Lower leg skin (tissue), 3 donors: Measurements from ENCODE around the gene PLEKHA6.

Source experiments
- CTCF ChIP-seq, 3 donors: fragments of 450-650 bp; IDR thresholded peaks; one replicate each; pipeline ENCODE4 v1.5.1; 2016; ENCODE audit warnings: antibody characterized with exemption in 3 of 3, mild to moderate bottlenecking in 3 of 3, moderate library complexity in 2 of 3
- POLR2A ChIP-seq, 2 donors: fragments of 450-650 bp; IDR thresholded peaks; one replicate each; pipeline ENCODE4 v1.6.1; 2016 to 2017; ENCODE audit warnings: antibody characterized with exemption in 2 of 2, mild to moderate bottlenecking in 1 of 2, moderate library complexity in 1 of 2

GRCh38 chr1:204190212-204191211 lies 169.2 kb downstream of the PLEKHA6 start:
- no peak for TF ChIP-seq POLR2A (IDR thresholded peaks at IDR 0.05)
- TF ChIP-seq CTCF (IDR thresholded peaks at IDR 0.05): no peak
